NB4 (cell line): ENCODE measurements around the gene SH3PXD2B.

Source experiments
- DNase-seq: peaks from one replicate; pipeline ENCODE4 v3.0.0; 2010; ENCODE audit warnings: low read depth
- H3K4me3 ChIP-seq: one replicate; pipeline ENCODE4 v1.5.1; 2011; ENCODE audit warnings: mild to moderate bottlenecking, low read depth, low read length, moderate library complexity
- MYC ChIP-seq: IDR thresholded peaks from 2 replicates; pipeline ENCODE4 v1.6.1; 2011; ENCODE audit warnings: low read depth, low read length
- POLR2A ChIP-seq: IDR thresholded peaks from 2 replicates; pipeline ENCODE4 v1.6.1; 2011; ENCODE audit warnings: mild to moderate bottlenecking; ENCODE audit not compliant: insufficient read length; ENCODE audit errors: extremely low read depth
- TF ChIP-seq, protein P1 (sequence below): IDR thresholded peaks from 2 replicates; pipeline ENCODE4 v1.6.1; 2011; ENCODE audit warnings: low read depth, low read length
- TF ChIP-seq, protein P2 (sequence below): IDR thresholded peaks from one replicate; pipeline ENCODE4 v1.5.1; 2012; ENCODE audit warnings: low read depth, low read length

Gene SH3PXD2B

DNA sequence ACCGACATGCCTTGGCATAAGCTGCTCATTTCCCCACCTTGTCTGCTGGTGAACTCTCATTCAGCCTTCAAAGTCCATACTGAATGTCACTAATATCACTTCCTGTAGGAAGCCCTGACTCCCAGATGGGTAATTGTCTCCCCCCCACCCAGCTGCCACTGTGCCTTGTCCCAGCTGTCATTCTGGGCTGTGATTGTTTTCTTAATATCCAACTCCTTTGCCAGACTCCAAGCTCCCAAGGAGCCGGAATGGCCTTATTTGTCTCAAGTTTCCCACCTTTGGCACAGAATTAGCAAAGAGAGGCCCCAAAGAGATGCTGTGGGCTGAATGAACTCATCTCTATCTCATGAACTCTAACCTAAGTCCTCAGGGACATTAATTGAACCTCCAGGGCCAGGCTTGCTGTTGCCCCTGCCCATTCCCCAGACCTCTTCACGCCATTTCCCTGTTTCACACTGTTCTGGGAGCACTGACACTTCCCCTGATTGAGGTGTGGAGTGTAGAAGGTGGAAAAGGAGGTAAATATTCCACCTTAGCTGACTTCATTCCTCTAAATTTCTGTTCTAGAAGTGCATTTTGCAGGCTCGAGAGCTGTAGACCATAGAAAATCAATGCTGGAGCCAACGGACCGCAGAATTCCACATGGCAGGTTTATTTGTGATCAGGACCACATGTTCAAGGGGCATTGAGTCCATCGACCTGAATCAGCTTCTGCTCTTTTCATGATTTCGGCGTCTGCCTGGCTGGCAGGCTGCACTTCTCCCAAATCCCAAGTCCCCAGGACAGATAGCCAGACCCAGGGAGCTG, 4.9 kb upstream of the SH3PXD2B start:
- no peak for DNase-seq
- TF ChIP-seq, protein P1, sequence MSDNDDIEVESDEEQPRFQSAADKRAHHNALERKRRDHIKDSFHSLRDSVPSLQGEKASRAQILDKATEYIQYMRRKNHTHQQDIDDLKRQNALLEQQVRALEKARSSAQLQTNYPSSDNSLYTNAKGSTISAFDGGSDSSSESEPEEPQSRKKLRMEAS: no peak
- TF ChIP-seq MYC (no peak), POLR2A (no peak)
- TF ChIP-seq, protein P2, sequence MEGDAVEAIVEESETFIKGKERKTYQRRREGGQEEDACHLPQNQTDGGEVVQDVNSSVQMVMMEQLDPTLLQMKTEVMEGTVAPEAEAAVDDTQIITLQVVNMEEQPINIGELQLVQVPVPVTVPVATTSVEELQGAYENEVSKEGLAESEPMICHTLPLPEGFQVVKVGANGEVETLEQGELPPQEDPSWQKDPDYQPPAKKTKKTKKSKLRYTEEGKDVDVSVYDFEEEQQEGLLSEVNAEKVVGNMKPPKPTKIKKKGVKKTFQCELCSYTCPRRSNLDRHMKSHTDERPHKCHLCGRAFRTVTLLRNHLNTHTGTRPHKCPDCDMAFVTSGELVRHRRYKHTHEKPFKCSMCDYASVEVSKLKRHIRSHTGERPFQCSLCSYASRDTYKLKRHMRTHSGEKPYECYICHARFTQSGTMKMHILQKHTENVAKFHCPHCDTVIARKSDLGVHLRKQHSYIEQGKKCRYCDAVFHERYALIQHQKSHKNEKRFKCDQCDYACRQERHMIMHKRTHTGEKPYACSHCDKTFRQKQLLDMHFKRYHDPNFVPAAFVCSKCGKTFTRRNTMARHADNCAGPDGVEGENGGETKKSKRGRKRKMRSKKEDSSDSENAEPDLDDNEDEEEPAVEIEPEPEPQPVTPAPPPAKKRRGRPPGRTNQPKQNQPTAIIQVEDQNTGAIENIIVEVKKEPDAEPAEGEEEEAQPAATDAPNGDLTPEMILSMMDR: no peak
- no peak overlapping the region for H3K4me3 ChIP-seq

DNA sequence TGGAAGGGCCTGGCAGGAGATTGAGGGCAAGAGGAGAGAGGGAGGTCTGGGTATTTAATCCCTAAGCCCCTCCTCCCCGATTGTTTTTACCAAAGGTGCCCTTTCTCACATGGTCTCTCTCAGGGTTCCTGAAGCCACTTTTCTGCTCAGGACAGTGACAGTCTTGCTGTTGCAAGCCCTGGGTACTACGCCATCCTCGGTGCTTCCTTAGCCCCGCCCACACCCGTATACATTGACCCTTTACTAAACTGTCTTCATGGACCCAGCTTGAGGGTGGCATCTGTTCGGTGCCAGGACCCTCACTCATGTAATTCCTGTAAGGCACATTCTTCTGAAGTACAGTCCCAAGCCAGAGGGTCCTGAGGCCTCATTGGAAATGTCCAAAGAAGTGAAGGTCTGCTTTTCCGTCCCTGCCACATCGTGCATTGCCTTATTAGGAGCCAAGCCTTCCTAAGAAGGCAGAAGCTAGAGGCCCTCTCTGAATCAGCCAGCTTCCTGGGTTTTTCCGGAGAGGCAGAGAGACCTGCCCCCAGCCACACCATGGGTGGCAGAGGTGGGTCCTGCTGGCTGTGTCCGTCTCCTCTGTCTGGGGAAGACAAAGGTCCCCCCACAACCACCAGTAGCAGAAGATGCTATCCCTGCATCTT, 1.9 kb upstream of the SH3PXD2B start:
- DNase-seq: no peak
- no peak overlapping the region for H3K4me3 ChIP-seq
- TF ChIP-seq POLR2A (no peak), MYC (no peak)
- TF ChIP-seq, protein P1: no peak
- TF ChIP-seq, protein P2: no peak

DNA sequence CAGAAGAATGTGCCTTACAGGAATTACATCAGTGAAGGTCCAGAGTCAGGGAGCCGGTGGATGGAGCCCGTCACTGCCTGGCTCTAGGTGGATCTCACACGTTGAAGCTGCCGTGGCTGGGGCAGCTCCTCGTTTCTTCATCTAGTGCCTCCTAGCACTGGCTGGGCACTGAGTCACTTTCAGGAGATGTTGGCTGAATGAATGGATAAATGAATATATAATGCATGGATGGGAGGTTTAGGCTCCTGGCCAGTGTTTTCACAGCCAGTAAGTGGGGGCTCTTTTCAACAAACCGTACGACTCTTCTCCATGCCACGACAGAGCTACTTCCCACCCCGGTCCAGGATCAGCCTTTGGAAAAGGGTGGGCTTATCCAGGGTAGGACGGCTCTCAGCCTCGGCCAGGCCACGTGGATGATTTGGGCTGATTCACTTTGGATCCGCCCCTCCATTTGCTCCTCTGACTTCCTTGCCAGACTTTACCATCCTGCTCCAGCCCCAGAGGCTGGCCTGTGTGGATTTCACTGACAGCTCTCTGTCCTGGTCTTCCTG, 1.3 kb upstream of the SH3PXD2B start:
- no peak overlapping the region for H3K4me3 ChIP-seq
- TF ChIP-seq MYC (no peak), POLR2A (no peak)
- TF ChIP-seq, protein P1: no peak
- TF ChIP-seq, protein P2: no peak
- no peak for DNase-seq

DNA sequence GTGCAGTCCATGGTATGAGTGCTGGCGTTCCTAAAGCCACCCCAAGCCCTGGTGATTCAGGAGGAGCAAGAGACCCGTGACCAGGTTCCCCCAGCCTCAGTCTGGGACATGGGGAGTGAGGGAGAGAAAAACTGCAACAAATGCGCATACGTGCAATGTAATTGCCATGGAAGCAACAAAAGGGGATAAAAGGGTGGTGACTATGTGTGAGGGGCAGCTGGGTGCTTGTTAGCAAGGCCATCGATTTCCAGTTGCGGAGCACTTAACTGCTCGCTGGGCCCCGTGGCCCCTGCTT, 709 bp upstream of the SH3PXD2B start:
- no peak overlapping the region for H3K4me3 ChIP-seq
- no peak for TF ChIP-seq MYC
- TF ChIP-seq POLR2A: no peak
- TF ChIP-seq, protein P1: no peak
- TF ChIP-seq, protein P2: no peak
- DNase-seq: no peak

DNA sequence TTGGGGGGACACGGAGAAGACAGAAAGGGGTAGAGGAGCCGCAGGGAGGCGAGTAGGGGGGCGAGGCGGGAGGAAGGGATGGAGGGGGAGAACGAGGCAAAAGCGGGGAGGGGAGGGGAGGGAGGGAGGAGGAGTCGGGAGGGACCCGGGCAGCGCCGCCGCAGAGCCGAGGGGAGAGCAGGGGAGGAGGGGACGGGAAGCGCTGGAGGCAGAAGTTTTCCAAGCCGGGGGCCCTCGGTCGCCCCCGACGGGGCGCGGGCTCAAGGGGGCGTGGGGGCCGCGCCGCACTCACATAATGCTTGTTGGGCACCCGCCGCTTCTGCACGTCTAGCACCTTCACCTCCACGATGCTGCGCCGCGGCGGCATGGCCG, 353 bp downstream of the SH3PXD2B start:
- TF ChIP-seq, protein P2: no peak
- no peak for TF ChIP-seq MYC
- TF ChIP-seq, protein P1: no peak
- no peak for TF ChIP-seq POLR2A
- H3K4me3 ChIP-seq: peak overlapping the region; percentile 55
- no peak for DNase-seq
